Spinal cord (tissue), 10 donors: ENCODE results near the gene PDE9A. TPM values are rescaled to one million over a fixed set of nuclear protein-coding genes. Genes with fewer than 3 reads are reported as not detected.

Experiments used
- DNase-seq, 6 donors: peaks; one replicate each; pipeline versions ENCODE4 v3.0.0 to v3.0.0-alpha.2; 2013 to 2015; ENCODE audit warnings: low spot score in 6 of 6, low read depth in 4 of 6
- H3K27ac ChIP-seq: one replicate; pipeline ENCODE4 v1.5.1; 2013; ENCODE audit warnings: low read depth, low read length, control low read depth
- H3K27me3 ChIP-seq: one replicate; pipeline ENCODE4 v1.6.1; 2013; ENCODE audit warnings: low read length; ENCODE audit not compliant: control insufficient read depth, insufficient read depth
- H3K36me3 ChIP-seq: one replicate; pipeline ENCODE4 v1.6.1; 2013; ENCODE audit warnings: low read length; ENCODE audit not compliant: control insufficient read depth, insufficient read depth
- H3K4me1 ChIP-seq: one replicate; pipeline ENCODE4 v1.6.1; 2013; ENCODE audit warnings: low read length; ENCODE audit not compliant: control insufficient read depth, insufficient read depth
- H3K4me3 ChIP-seq: one replicate; pipeline ENCODE4 v1.5.1; 2013; ENCODE audit warnings: low read depth, low read length, control low read depth
- H3K9me3 ChIP-seq: one replicate; pipeline ENCODE4 v1.6.1; 2013; ENCODE audit warnings: low read length; ENCODE audit not compliant: control insufficient read depth, insufficient read depth
- WGBS: methylation state at CpG from one replicate; pipeline ENCODE4 v1.1.5; 2013; ENCODE audit warnings: missing lambda C conversion rate; ENCODE audit not compliant: insufficient coverage; 5-methylcytosine and 5-hydroxymethylcytosine counted together
- polyA plus RNA-seq, 2 donors: library from polyadenylated mRNA; unstranded; fragments of 120-200 nt; gene quantifications; one replicate each; pipeline ENCODE4 v1.2.1, GENCODE V29; 2013; ENCODE audit not compliant: insufficient read length in 2 of 2
- total RNA-seq, 2 donors: library from RNA; depleted of rRNA in 1 of 2; stranded (reverse); fragments of 120-200 nt in 1 of 2; fragments of >200 nt in 1 of 2; gene quantifications; one replicate each; pipeline versions ENCODE4 v1.2.3 to v1.2.4, GENCODE V29; 2013 to 2014
- donor health status: healthy.

PDE9A gene
- total and polyA plus RNA-seq, 4 donors, result 13.4 to 44.2 (median 28.1) TPM

DNA sequence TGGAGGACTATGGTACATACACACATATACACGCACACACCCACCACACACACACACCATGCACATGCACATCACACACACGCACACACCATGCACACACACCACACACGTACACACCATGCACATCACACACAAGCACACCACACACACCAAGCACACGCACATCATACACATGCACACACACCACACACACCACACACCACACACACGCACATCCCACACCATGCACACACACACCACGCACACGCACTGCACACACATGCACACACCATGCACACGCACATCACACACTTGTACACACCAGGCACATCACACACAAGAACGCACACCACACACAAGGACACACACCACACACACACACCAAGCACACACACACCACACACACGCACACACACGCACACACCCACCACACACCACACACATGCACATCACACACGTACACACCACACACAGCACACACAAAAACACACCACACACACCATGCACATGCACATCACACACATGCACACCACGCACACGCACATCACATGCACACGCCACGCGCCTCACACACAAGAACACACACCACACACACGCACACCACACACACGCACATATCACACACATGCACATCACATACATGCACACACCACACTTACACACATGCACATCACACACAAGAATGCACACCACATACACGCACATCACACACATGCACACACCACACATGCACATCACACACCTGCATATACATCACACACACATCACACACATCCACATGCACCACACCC lies 9.2 kb downstream of the PDE9A start:
- 97% methylated on average over 19 of the region's 20 CpGs for WGBS

DNA sequence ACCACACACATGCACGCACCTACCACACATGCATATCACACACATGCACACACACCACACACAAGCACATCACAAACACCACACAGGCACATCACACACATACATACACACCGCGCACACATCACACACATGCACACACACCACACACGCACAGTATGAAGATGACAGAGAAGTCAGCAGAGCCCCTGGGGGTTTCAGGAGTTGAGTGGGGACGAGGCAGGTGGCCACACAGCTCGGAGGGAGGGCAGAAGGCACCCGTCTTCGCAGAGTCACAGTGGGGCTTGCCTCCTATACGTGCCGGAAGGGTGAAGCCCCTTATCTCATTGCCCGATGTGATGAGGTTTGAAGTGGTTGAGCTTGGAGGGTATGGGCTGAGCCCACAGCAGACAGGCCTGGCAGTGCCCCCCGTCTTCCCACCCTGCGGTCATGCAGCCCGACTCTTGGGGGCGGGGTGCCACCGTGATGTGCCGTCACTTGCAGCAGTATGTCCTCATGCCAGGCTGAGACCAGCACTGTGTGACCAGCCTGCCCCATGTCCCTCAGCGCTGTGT lies 9.9 kb downstream of the PDE9A start:
- DNase-seq, result no peak
- Histone ChIP-seq H3K4me1 (peaks cover 90% of the 10 kb centered on the region), H3K27ac (no peak overlapping the region), H3K27me3 (no peaks in the 10 kb centered on the region), H3K36me3 (peaks cover 68% of the 10 kb centered on the region), H3K4me3 (no peak overlapping the region), H3K9me3 (no peaks in the 10 kb centered on the region)
- 91% methylated on average over 14 of the region's 18 CpGs for WGBS

More for the DNA sequence above, 9.2 kb downstream of the PDE9A start:
- Histone ChIP-seq H3K27me3 (no peaks in the 10 kb centered on the region), H3K27ac (no peak overlapping the region), H3K4me1 (peaks cover 90% of the 10 kb centered on the region), H3K36me3 (peaks cover 74% of the 10 kb centered on the region), H3K4me3 (no peak overlapping the region), H3K9me3 (no peaks in the 10 kb centered on the region)
- no peak for DNase-seq

DNA sequence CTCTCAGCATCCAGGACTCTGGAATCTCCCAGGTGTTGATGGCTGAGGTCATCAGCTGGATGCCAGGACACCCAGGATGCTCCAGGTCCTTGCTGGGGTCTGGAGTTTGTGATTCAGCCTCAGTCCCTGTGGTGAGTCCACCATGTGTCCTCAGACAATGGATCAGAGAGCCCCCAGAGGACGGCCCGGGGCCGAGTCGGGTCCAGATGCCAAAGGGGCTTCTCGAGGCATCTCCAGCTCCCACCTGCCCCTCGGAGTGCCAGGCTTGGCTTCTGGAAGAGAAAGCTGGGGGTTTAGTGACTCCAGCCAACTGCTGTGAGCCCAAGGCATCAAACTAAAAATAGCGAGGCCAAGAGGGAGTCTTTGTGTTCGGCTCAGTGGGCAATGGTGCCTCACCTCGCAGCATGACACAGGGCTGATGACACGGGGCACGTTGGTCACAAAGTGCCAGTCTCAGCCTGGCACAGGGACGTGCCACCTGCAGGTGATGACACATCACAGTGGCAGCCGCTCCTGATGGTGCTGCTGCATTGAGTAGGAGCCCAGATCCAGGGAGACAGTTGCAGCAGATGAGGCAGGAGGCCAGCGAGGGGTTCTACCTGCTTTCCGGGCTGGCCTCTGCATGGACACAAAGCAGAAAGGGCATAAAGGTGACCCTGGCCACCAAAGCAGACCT lies 10.6 kb downstream of the PDE9A start:
- peaks cover 90% of the 10 kb centered on the region for H3K4me1 ChIP-seq
- H3K4me3 ChIP-seq, result no peak overlapping the region
- 38% methylated on average over 15 of the region's 15 CpGs for WGBS
- no peak overlapping the region for H3K27ac ChIP-seq
- DNase-seq, result peak in 1 of 6 donors; percentile 45
- H3K36me3 ChIP-seq, result peaks cover 64% of the 10 kb centered on the region
- H3K9me3 ChIP-seq, result no peaks in the 10 kb centered on the region
- H3K27me3 ChIP-seq, result no peaks in the 10 kb centered on the region

DNA sequence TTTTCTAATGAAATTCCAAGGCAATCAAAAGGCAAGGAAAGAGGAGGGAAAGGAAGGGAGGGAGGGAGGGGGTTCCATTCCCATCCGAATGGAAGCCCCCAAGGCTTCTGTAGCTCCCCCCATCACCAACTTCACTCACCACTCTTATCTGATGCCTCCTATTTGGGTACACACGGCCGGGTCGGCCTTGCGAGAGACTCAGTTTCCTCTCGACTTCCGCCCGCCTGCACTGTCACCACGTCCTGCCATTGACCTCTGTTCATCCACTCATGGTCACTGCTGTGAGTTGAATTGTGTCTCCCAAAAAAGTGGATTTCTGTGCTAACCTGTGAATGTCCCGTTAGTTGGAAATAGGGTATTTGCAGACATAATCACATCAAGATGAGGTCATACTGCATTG lies 11.2 kb downstream of the PDE9A start:
- H3K27me3 ChIP-seq, result no peaks in the 10 kb centered on the region
- peaks cover 61% of the 10 kb centered on the region for H3K36me3 ChIP-seq
- WGBS, result 90% methylated on average over 2 of the region's 10 CpGs
- H3K9me3 ChIP-seq, result no peaks in the 10 kb centered on the region
- H3K27ac ChIP-seq, result no peak overlapping the region
- H3K4me1 ChIP-seq, result peaks cover 90% of the 10 kb centered on the region
- no peak for DNase-seq
- no peak overlapping the region for H3K4me3 ChIP-seq

DNA sequence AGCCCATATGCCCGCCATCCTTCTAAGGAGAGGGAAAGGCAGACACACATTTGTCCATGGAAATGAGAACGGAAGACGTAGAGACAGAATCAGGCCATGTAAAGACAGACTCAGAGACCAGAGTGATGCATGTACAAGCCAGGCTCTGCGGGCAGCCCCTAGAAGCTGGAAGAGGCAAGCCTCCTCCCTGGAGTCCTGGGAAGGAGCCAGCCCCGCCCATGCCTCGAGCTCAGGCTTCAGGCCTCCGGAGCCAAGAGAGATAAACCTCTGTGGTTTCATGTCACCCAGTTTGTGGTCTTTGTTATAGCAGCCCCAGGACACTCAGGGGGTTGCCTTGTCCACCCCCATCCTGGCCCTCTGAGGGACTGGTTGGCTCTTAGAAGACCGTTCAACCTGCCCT lies 11.6 kb downstream of the PDE9A start:
- H3K9me3 ChIP-seq, result no peaks in the 10 kb centered on the region
- peaks cover 61% of the 10 kb centered on the region for H3K36me3 ChIP-seq
- 67% methylated on average over 8 of the region's 8 CpGs for WGBS
- no peak overlapping the region for H3K4me3 ChIP-seq
- no peaks in the 10 kb centered on the region for H3K27me3 ChIP-seq
- H3K4me1 ChIP-seq, result peaks cover 88% of the 10 kb centered on the region
- no peak for DNase-seq
- H3K27ac ChIP-seq, result peak overlapping the region; percentile 85

DNA sequence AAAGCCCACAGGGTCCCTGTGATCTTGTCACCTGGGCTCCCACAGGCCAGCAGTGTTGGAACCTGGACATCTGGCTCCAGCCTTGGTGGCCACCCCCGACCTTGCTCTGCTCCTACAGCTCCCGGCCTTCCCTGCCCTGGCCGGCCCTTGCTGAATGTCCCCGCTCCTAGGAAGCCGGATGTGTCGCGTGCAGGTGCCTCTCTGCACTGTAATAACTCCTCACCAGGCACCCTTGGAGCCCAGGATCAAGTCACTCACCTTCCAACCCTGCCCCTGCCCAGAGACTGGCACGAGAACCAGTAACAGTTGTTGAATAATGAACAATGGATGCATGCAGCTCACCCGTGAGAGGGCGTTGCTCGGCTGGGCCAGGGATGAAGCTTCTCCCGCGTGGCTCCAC lies 12.1 kb downstream of the PDE9A start:
- Histone ChIP-seq H3K4me1 (peaks cover 84% of the 10 kb centered on the region), H3K27me3 (no peaks in the 10 kb centered on the region), H3K9me3 (no peaks in the 10 kb centered on the region), H3K27ac (peak overlapping the region; percentile 85), H3K36me3 (peaks cover 61% of the 10 kb centered on the region), H3K4me3 (no peak overlapping the region)
- no peak for DNase-seq
- WGBS, result 86% methylated on average over 12 of the region's 13 CpGs

DNA sequence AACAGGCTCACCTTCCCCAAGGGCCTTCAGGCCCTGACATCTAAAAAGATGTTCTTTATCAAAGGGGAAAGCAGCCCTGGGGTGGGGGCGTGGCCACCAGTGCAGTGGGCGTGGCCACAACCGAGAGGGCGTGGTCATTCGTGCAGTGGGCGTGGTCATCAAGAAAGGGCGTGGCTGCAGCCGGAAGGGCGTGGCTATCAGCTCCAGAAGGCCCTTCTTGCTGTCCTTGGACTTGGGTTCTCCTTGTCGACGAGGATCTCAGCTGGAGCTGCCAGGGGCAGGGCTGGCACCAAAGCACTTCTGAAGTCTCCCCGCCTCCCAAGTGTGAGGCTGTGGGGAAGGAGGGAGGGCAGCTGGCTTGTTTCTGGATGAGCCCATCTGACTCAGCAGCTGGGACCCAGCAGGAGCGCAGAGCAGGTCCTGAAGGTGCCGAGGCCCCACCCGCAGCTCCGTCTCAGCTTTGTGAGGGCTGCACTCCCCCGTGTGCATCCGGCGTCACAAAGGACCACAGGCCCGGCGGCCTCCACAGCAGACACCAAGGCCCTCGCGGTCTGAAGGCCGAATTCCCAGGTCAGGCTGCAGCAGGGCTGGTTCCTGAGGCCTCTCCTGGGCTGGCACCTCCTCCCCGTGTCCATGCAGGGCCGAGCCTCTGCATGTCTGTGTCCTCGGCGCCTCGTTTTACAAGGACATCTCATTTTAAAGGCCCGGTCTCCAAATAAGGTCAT lies 12.8 kb downstream of the PDE9A start:
- H3K9me3 ChIP-seq, result no peaks in the 10 kb centered on the region
- no peak overlapping the region for H3K4me3 ChIP-seq
- peak overlapping the region; percentile 85 for H3K27ac ChIP-seq
- peaks cover 62% of the 10 kb centered on the region for H3K36me3 ChIP-seq
- H3K4me1 ChIP-seq, result peaks cover 83% of the 10 kb centered on the region
- H3K27me3 ChIP-seq, result no peaks in the 10 kb centered on the region
- DNase-seq, result no peak
- WGBS, result 84% methylated on average over 30 of the region's 30 CpGs

DNA sequence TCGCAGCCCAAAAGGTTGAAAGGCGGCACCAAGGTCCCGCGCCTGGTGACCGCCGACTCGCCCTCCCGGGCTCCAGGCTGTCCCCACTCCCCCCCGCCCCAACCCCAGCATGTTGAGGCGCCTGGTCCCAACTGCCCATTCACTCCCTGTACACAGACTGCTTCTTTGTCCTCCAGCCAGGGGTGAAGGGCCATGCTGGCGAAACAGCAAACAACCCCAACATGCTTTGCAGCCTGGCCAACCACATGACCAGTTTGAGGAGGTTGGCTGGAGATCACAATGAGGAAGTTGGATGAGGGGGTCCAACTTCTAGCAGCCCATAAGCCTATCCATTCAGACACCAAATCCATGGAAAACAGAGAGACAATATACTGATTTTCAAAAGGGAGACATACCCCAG lies 13.5 kb downstream of the PDE9A start:
- Histone ChIP-seq H3K9me3 (no peaks in the 10 kb centered on the region), H3K36me3 (peaks cover 58% of the 10 kb centered on the region), H3K4me3 (no peak overlapping the region), H3K27me3 (no peaks in the 10 kb centered on the region), H3K27ac (peak overlapping the region; percentile 85), H3K4me1 (peaks cover 84% of the 10 kb centered on the region)
- 20% methylated on average over 1 of the region's 11 CpGs for WGBS
- peak in 2 of 6 donors; percentile 43 to 86 for DNase-seq

DNA sequence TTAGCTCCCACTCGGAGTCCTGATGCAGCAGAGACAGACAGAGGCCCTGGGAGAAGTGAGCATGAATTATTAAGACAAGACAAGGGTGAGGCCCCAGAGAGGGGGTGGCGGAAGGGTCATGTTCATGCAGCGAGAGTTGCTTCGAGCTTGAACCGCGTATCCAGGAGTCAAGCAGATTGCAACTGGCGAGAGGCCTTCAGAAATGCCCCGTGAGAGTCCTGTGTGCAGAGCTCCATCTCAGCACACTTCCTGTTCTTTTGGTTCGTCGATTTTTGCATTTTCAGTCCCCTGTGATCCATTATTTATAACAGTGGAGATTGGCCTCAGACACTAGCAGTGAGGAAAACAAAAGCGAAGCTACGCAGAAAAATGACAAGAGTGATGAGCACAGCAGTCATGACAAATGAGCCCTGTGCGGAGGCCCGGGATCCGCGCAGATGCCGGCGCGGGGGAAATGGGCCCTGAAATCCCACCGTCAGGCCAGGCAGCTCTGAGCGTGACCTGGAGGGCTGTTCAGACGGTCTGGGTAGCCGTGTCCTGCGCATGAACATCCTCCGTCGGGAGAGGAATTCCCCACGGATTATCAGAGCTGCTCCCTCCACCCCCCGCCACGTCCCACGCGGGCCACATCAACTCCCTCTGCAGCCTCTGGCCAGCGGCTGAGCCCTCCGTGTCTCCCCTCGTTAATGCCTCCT lies 15.0 kb downstream of the PDE9A start:
- Histone ChIP-seq H3K4me3 (no peak overlapping the region), H3K36me3 (peaks cover 47% of the 10 kb centered on the region), H3K9me3 (no peaks in the 10 kb centered on the region), H3K27ac (peak overlapping the region; percentile 68), H3K27me3 (no peaks in the 10 kb centered on the region), H3K4me1 (peaks cover 86% of the 10 kb centered on the region)
- DNase-seq, result peak in 1 of 6 donors; percentile 82
- 41% methylated on average over 33 of the region's 34 CpGs for WGBS
